Activated naive CD4-positive, alpha-beta T cell treated with anti-CD3 and anti-CD28 coated beads, Interleukin-2, amount 50 U/mL, for 72 hours (primary cell): ENCODE measurements around the gene ENO4. TPM values are rescaled to one million over a fixed set of nuclear protein-coding genes. Genes with fewer than 3 reads are reported as not detected.

Source experiments
- ATAC-seq, 2 donors: fragments of 150-1000 bp; cut with Tn5 transposase; 2 replicates each; pipeline ENCODE4 v1.10.0; 2021; ENCODE audit warnings: mild to moderate bottlenecking in 2 of 2, moderate library complexity in 2 of 2
- DNase-seq, 2 donors: peaks; one replicate each; pipeline ENCODE4 v3.0.0; 2021 to 2022; ENCODE audit warnings: low spot score in 2 of 2
- H3K27ac Mint-ChIP-seq, 2 donors: one replicate each; pipeline ENCODE4 v1.8.0; 2022; ENCODE audit warnings: mild to moderate bottlenecking in 2 of 2, mixed read lengths in 2 of 2
- H3K36me3 Mint-ChIP-seq, 2 donors: one replicate each; pipeline ENCODE4 v1.8.0; 2022; ENCODE audit warnings: mixed read lengths in 2 of 2
- H3K9me3 Mint-ChIP-seq, 2 donors: one replicate each; pipeline ENCODE4 v1.8.0; 2022; ENCODE audit warnings: mixed read lengths in 2 of 2
- total RNA-seq, 2 donors: library from RNA; stranded (reverse); gene quantifications; one replicate each; pipeline ENCODE4 v1.2.3, GENCODE V29; 2022

Gene ENO4
- total RNA-seq, 2 donors from 2014 or later, result not detected

GRCh38 chr10:116878123-116878522 lies 28.8 kb downstream of the ENO4 start:
- no peak for ATAC-seq
- H3K27ac Mint-ChIP-seq, result no peak overlapping the region
- DNase-seq, result no peak
- H3K36me3 Mint-ChIP-seq, result no peaks in the 10 kb centered on the region
- H3K9me3 Mint-ChIP-seq, result peaks cover 0 to 2% of the 10 kb centered on the region in 2 donors

- Mint-ChIP-seq H3K27ac (no peak overlapping the region), H3K36me3 (no peaks in the 10 kb centered on the region), H3K9me3 (peaks cover 0 to 2% of the 10 kb centered on the region in 2 donors)
- DNase-seq (no peak), ATAC-seq (no peak)
Observed at GRCh38 chr10:116879817-116880216, 30.5 kb downstream of the ENO4 start.

GRCh38 chr10:116880716-116881482 lies 31.6 kb downstream of the ENO4 start:
- Mint-ChIP-seq H3K27ac (no peak overlapping the region), H3K36me3 (no peaks in the 10 kb centered on the region), H3K9me3 (peaks cover 0 to 2% of the 10 kb centered on the region in 2 donors)
- no peak for DNase-seq
- ATAC-seq, result no peak

DNA sequence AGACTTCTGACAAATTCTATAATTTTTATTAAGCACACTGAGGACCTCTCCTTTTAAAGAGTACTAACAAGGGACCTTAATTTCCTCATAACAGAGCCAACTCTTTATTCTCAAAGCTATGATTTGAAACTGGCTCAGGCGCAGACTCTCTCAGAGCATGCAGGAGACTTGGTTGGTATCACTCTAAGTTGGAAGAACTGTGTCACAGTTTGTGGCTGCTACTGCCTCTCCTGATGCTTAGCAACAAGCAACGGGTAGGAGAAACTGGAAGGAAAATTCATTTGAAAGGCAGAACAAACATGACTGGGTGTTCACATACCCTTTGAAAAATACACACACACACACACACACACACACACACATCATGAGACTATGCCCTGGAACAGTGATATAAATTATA lies 33.3 kb downstream of the ENO4 start:
- DNase-seq (no peak), ATAC-seq (no peak)
- no peak overlapping the region for H3K27ac Mint-ChIP-seq
- no peaks in the 10 kb centered on the region for H3K36me3 Mint-ChIP-seq
- no peaks in the 10 kb centered on the region for H3K9me3 Mint-ChIP-seq

GRCh38 chr10:116886772-116887171 lies 37.5 kb downstream of the ENO4 start:
- ATAC-seq (no peak), DNase-seq (no peak)
- H3K27ac Mint-ChIP-seq, result no peak overlapping the region
- H3K9me3 Mint-ChIP-seq, result no peaks in the 10 kb centered on the region
- H3K36me3 Mint-ChIP-seq, result no peaks in the 10 kb centered on the region

GRCh38 chr10:116888380-116889055 lies 39.2 kb downstream of the ENO4 start:
- no peak for ATAC-seq

GRCh38 chr10:116889066-116889465 lies 39.8 kb downstream of the ENO4 start:
- DNase-seq (no peak), ATAC-seq (no peak)
- no peaks in the 10 kb centered on the region for H3K36me3 Mint-ChIP-seq
- no peaks in the 10 kb centered on the region for H3K9me3 Mint-ChIP-seq
- H3K27ac Mint-ChIP-seq, result no peak overlapping the region

More at GRCh38 chr10:116888380-116889055, 39.2 kb downstream of the ENO4 start:
- Mint-ChIP-seq H3K9me3 (no peaks in the 10 kb centered on the region), H3K36me3 (no peaks in the 10 kb centered on the region), H3K27ac (no peak overlapping the region)
- no peak for DNase-seq

DNA sequence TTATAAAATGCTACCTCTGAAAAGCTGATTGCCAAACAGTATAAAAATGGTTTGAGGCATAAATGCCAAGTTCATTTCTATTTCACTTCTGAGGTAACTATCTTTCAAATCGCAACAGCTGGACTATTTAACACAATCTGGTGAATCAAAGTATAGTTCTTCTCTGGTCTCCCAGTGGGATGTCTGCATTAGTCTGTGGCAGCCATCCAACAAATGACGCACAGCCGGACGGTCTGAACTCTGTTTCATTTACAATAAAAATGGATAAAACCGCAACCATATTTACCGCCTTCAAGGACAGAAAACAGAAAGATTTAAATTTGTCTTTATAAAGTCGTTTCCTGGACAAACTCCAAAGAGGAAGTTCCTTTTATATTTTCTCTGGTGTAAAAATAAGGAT lies 41.9 kb downstream of the ENO4 start:
- DNase-seq, result no peak
- Mint-ChIP-seq H3K9me3 (no peaks in the 10 kb centered on the region), H3K27ac (no peak overlapping the region), H3K36me3 (no peaks in the 10 kb centered on the region)
- ATAC-seq, result no peak

DNA sequence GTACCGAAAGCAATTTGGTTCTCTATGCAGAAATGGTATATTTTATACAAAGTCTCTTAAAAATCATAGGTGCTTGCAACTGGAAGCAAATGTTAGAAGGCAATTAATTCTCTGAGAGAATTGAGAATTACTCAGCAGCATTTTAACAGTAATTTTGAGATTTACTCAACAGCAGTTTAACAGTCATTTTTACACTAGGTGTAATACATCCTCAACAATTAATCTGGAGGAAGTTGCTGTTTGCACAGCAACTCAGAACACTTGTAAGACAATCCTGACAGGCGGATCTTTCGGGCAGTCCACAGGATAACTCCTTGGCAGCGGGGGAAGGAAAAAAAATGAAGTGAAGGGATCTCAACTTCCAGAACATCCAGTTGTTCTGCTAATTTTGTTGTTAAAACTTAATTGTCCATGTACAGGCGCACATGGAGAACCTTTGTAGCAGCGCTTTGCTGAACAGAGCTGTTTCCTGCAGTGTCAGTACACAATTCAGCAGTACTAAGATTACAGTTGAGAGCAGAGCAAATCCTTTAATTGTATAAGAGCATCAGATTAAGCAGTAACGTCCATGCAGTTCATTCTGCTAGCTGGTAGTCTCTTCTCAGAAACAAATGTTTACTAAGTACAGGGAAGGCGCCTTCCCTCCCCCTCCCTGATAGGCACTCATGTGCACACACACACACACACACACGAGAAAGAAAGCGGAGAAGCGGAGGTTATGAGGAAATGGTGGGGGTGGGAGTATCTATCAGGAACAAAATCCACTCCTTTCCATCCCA lies 43.8 kb downstream of the ENO4 start:
- ATAC-seq, result no peak
- no peak for DNase-seq
- H3K27ac Mint-ChIP-seq, result no peak overlapping the region
- H3K36me3 Mint-ChIP-seq, result no peaks in the 10 kb centered on the region
- no peaks in the 10 kb centered on the region for H3K9me3 Mint-ChIP-seq

DNA sequence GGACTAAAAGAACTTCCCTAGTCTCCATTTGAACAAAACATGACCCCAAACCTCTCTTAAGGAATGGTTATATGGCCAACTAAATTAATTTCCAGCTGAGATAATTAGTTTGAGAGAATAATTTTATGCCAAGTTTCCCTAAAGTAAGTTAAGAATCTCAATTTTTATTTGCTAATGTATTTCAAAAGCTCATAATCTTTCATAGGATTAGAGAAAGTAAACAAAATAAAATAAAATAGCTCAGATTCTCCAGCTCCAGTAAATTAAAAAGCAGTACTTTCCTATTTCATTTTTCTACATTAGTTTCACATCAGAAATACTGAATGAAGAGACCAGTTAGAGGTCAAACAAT lies 44.4 kb downstream of the ENO4 start:
- ATAC-seq, result no peak
- DNase-seq, result no peak
- no peaks in the 10 kb centered on the region for H3K36me3 Mint-ChIP-seq
- no peaks in the 10 kb centered on the region for H3K9me3 Mint-ChIP-seq
- no peak overlapping the region for H3K27ac Mint-ChIP-seq

GRCh38 chr10:116899626-116900025 lies 50.3 kb downstream of the ENO4 start:
- ATAC-seq, result no peak
- no peaks in the 10 kb centered on the region for H3K36me3 Mint-ChIP-seq

GRCh38 chr10:116905845-116906210 lies 56.5 kb downstream of the ENO4 start:
- no peaks in the 10 kb centered on the region for H3K9me3 Mint-ChIP-seq
- ATAC-seq, result no peak

More at GRCh38 chr10:116899626-116900025, 50.3 kb downstream of the ENO4 start:
- no peak for DNase-seq
- Mint-ChIP-seq H3K9me3 (no peaks in the 10 kb centered on the region), H3K27ac (no peak overlapping the region)

GRCh38 chr10:116907245-116907987 lies 58.1 kb downstream of the ENO4 start:
- DNase-seq (no peak), ATAC-seq (no peak)
- no peaks in the 10 kb centered on the region for H3K9me3 Mint-ChIP-seq
- peak overlapping the region in 1 of 2 donors; percentile 74 for H3K27ac Mint-ChIP-seq
- no peaks in the 10 kb centered on the region for H3K36me3 Mint-ChIP-seq

More at GRCh38 chr10:116905845-116906210, 56.5 kb downstream of the ENO4 start:
- no peak for DNase-seq
- no peaks in the 10 kb centered on the region for H3K36me3 Mint-ChIP-seq
- H3K27ac Mint-ChIP-seq, result no peak overlapping the region

GRCh38 chr10:116909307-116909706 lies 60.0 kb downstream of the ENO4 start:
- H3K36me3 Mint-ChIP-seq, result no peaks in the 10 kb centered on the region
- H3K27ac Mint-ChIP-seq, result no peak overlapping the region
- DNase-seq, result no peak
- ATAC-seq, result no peak
- H3K9me3 Mint-ChIP-seq, result no peaks in the 10 kb centered on the region

DNA sequence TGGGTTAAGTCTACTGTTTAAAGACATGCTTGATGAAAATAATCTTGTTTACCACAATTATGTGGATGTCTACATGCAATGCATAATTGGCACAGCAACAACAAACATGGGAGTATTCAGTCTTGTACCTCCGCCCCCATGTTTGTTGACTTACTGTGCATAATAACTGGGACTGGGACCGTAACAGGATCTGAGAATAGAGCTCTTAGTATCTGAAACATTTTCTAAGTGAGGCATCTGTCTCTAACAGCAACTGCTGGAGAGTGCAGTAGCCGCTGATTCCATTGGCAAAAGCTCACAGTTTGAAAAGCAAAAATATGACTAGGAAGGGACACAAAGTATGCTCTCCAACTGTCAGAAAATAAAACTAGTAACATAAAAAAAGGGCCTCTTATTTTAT lies 61.6 kb downstream of the ENO4 start:
- Mint-ChIP-seq H3K9me3 (no peaks in the 10 kb centered on the region), H3K36me3 (no peaks in the 10 kb centered on the region), H3K27ac (no peak overlapping the region)
- no peak for ATAC-seq
- no peak for DNase-seq

DNA sequence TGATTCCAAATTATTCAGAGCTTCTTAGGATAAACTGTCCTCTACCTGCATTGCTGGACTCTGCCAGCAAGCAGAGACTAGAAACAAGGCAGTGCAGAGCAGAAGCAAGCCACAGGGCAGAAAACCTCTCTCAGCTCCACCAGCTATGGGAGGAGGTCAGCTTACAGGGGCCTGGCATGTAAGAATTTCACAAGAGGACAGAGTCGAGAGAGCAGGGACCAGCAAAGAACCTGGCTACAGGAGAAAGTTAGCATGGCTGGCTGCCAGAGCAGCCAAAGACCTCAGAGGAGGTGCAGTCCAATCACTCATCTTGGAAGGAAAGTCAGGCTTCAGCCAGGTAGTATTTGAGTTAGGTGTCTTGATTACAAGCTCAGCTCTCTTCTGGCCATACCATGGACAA lies 62.9 kb downstream of the ENO4 start:
- no peak for ATAC-seq
- Mint-ChIP-seq H3K9me3 (no peaks in the 10 kb centered on the region), H3K27ac (no peak overlapping the region), H3K36me3 (no peaks in the 10 kb centered on the region)
- no peak for DNase-seq

DNA sequence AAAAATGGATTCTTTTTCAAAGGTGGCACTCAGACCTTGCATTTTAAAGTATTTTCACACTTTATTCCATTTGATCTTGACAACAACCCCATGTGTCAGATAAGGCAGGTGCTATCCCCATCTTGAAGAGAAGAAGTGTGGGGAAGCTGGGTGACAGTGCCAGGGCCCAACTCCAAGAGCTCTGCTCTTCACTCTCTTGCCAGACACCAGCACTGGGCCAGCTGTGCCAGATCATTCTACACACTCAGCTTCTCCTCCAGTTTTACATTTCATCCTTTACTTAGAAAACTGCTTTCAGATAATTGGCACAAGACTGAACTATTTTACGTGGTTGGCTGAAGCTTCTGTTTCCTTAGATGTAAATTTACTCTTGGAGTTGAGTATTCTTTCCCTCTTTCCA lies 64.4 kb downstream of the ENO4 start:
- no peak overlapping the region for H3K27ac Mint-ChIP-seq
- H3K36me3 Mint-ChIP-seq, result no peaks in the 10 kb centered on the region
- DNase-seq, result no peak
- ATAC-seq, result no peak
- H3K9me3 Mint-ChIP-seq, result no peaks in the 10 kb centered on the region
